HG03097 (cell line): Measurements from ENCODE around the gene ATP10B.
A peak's percentile ranks its signal among the peaks of the same experiment; 100 is the strongest.
"Not testable (repeated sequence)": the region's sequence is repeated elsewhere in the genome, so short reads cannot be mapped to it uniquely, and the experiment has no call there.

Experiments
- ATAC-seq: cut with Tn5 transposase; IDR thresholded peaks from one replicate; pipeline ENCODE4 v1.9.1; 2021; ENCODE audit not compliant: unreplicated experiment, low FRiP score

Gene ATP10B, protein sequence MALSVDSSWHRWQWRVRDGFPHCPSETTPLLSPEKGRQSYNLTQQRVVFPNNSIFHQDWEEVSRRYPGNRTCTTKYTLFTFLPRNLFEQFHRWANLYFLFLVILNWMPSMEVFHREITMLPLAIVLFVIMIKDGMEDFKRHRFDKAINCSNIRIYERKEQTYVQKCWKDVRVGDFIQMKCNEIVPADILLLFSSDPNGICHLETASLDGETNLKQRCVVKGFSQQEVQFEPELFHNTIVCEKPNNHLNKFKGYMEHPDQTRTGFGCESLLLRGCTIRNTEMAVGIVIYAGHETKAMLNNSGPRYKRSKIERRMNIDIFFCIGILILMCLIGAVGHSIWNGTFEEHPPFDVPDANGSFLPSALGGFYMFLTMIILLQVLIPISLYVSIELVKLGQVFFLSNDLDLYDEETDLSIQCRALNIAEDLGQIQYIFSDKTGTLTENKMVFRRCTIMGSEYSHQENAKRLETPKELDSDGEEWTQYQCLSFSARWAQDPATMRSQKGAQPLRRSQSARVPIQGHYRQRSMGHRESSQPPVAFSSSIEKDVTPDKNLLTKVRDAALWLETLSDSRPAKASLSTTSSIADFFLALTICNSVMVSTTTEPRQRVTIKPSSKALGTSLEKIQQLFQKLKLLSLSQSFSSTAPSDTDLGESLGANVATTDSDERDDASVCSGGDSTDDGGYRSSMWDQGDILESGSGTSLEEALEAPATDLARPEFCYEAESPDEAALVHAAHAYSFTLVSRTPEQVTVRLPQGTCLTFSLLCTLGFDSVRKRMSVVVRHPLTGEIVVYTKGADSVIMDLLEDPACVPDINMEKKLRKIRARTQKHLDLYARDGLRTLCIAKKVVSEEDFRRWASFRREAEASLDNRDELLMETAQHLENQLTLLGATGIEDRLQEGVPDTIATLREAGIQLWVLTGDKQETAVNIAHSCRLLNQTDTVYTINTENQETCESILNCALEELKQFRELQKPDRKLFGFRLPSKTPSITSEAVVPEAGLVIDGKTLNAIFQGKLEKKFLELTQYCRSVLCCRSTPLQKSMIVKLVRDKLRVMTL (N-terminal part only)

GRCh38 chr5:160852049-160852448 is at the start of gene ATP10B:
TSS of gene ATP10B (minus strand) at chr5:160852211. CDS start at chr5:160688074, 164,137 bp downstream.
- ATAC-seq: no peak

DNA sequence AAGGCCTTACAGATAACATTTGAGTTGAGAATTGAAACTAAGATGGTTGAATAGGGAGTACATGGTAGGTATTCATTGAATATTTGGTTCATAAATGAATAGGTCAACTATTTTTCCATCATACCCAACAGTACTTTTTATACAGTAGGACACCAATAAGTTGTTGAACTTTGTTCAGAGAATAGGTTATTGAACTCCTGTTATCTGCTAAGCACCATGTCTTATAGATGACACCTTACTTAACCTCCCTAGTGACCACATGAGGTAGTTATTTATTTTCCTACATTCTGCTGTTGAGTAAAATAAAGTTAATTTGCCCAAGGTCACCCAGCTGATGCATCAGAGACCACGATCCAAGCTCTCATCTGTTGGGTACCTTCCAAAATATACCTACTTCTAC is 49.6 kb upstream of the ATP10B start:
- ATAC-seq: no peak

GRCh38 chr5:160899735-160900134 is 47.7 kb upstream of the ATP10B start:
- no peak for ATAC-seq

- ATAC-seq: not testable (repeated sequence)
These were observed 41.4 kb upstream of the ATP10B start for GRCh38 chr5:160893180-160893964.

- ATAC-seq: no peak
These were observed 35.8 kb upstream of the ATP10B start for GRCh38 chr5:160887780-160888179.

DNA sequence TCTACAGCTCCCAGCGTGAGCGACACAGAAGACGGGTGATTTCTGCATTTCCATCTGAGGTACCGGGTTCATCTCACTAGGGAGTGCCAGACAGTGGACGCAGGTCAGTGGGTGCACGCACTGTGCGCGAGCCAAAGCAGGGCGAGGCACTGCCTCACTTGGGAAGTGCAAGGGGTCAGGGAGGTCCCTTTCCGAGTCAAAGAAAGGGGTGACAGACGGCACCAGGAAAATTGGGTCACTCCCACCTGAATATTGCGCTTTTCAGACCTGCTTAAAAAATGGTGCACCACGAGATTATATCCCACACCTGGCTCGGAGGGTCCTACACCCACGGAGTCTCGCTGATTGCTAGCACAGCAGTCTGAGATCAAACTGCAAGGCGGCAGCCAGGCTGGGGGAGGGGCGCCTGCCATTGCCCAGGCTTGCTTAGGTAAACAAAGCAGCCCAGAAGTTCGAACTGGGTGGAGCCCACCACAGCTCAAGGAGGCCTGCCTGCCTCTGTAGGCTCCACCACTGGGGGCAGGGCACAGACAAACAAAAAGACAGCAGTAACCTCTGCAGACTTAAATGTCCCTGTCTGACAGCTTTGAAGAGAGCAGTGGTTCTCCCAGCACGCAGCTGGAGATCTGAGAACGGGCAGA is 21.7 kb upstream of the ATP10B start:
- ATAC-seq: not testable (repeated sequence)

DNA sequence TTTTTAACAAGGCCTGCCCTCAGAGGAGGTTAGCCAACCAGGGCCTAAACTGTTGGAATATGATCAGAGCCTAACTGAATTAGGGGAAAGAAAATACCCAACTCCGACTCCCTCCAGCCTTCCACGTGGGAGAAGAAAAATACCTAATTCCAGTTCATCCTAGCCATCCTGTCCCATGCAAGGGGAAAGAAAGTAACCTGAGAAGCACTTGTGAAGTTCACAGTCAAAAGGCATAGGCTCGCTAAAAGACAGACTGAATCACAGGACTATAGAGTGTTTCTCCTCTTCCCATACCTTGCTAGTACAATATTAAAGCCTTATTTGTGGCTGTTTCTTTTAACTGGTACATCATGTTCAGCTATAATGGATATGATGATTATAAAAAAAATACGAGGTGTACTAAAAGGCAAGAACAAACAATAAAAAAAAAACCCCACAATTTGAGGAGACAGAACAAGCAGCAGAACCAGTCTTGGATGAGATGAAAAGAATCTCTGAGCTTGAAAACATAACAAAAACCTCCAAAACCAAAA is 18.0 kb upstream of the ATP10B start:
- ATAC-seq: no peak

DNA sequence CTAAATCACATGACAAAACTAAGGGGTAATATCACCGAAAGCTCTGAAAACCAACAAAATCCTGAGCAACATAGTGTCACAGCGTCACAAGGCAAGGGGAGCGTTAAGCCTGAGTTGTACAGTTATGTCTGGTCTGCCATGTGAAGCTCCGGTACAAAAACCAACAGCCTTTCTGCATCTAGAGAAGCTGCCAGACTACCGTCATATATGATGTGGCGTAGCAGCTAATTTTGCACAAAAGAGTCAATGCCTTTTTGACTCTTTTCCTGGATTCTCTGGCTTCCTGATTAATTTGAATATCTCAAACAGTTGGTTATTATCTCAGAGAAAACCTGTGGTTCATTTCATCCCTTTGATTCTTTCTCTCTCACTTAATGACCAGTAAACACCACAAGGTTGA is 16.0 kb upstream of the ATP10B start:
- no peak for ATAC-seq

- no peak for ATAC-seq
These were observed 560 bp downstream of the ATP10B start for GRCh38 chr5:160851451-160851850.

DNA sequence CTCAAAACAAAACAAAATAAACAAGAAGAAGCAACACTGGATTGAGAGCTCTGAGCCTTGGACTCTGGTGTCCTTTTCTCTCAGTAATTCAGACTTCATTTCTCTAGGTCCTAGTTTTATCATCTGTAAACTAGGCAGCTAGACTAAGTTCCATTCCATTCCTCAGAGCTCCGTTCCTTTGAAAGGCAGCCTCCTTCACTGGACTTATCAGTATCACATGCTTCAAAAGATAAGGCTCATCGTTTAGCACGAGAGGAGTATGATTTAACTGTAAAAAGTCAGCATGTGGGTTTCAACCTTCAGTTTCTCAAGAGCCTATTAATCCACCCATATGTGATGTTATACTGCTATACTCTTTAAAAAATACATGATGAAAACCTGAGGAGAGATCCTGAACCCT is 1.6 kb downstream of the ATP10B start:
- no peak for ATAC-seq

DNA sequence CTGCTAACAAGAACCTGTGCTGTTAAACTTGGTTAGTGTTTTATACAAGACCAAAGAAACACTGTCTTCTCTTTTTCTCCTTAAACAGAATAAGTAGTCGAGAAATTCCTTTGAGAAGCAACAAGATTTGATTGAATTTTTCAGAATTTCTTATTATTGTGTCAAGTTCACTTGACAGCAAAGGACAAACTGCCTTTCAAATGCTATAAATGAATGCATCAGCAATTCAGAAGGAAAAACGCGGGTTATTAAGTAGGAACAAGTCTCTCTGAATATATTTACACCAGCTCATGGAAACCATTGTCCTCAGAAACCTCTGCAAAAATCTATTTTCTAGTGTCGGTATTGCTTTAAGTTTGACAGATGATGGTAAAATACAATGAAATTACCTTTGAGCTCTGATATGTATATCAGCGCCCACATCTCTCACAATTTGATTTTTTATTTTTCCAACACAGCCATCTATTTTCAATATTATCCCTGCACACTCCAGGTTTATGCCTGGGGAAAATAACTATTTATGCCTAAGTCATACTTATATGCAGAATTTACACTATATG is 4.4 kb downstream of the ATP10B start:
- ATAC-seq: no peak

DNA sequence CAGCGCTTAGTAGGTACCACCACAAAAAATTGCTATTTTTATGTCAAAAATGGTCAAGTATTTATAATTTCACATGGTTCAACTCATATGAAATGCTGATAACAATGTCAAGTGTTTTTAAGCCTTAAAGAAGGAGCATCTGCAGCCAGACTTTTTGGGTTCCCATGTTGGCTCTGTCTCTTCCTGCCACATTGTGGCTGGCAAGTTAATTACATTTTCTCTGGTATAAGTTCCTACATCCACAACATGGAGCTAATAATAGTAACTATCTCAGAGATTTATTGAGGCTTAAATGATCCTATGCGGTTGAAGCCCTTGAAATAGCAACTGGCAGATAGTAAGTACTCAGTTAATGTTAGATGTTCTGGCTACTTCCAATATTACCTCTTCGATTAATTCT is 5.4 kb downstream of the ATP10B start:
- no peak for ATAC-seq

DNA sequence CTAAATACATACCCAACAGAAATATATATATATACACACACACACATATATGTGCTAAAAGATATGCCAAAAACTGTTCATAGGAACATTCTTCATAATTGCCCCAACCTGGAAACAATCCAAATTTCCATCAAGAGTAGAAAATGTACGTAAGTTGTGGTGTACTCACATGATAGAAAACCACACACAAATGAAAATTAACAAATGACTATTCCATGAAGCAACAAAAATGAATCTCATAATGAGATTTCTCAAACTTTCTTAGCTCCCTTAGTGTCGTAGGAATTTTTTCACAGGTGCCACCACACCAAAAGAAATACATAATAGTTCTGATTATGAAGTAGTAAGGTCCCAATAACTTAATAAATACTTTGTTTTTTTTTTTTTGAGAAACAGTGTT is 7.8 kb downstream of the ATP10B start:
- ATAC-seq: no peak

GRCh38 chr5:160843240-160843639 is 8.8 kb downstream of the ATP10B start:
- peak; percentile 99 for ATAC-seq

DNA sequence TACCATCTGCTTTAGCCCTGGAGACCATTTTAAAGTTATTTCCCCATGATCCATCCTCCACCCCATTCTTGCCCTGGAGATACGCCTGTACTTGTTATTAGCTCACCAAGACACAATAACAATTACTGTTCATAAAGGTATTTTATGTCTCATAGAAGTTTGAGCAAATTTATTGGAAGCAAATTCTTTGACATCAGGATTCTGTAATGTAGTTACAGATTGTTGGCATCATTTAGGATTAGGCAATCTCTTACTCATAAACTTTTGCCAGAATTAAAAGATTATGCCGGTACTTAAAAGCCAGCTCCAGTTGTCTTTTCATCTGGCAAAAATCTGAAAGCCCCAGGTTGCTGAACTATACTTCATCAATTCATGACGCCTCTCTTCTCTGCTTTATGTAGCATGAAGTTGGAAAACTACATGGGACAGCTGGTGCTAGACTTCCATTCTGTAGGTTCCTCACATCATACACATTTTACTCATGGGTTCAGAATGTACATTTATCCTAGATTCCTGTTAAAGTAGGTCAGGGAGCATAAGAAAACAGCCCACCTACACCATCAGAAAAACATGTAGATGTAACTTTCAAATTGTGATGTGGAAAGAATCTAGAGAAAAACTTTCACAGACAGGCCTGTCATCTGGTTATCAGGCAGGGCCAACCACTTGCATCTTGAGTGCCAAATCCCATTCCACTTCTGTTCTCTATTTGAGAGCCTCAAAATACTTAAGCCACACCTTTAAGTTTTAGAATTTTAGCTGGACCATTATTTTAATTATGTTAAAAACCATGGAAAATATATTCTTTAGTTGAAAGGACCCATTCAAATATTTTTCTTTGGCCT is 14.0 kb downstream of the ATP10B start:
- no peak for ATAC-seq

GRCh38 chr5:160837211-160837610 is 14.8 kb downstream of the ATP10B start:
- ATAC-seq: no peak

DNA sequence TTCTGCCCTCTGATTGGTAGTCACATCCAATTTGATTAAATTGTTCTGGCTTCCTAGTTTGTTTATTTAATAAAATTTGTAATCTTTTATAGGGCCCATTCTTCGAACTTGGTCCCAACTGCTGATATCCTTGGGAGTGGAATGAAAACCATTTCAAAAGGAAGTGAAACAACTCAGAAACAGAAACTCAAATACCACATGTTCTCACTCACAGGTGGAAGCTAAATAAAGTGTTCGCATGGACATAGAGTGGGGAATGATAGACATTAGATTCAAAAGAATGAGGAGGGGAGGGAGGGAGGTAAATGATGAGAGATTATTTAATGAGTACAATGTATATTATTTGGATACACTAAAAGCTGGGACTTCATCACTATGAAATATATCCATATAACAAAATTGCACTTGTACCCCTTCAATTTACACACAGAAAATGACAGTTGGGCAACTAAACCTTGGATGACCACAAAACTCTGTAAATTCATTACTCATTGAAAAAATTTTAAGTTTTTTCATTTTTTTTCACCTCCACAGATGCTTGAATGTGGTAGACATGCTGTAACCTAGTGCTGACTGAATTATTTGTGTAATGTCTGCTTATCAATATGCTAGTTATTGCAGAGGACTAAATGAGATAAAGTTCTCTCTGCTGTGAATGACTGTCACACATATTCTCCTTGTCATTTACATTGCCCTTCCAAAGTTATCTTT is 16.0 kb downstream of the ATP10B start:
- peak; percentile 81 for ATAC-seq

- ATAC-seq: peak; percentile 25
These were observed 16.6 kb downstream of the ATP10B start for GRCh38 chr5:160835376-160835775.
